B cell (primary cell): ENCODE data around the gene MXRA8.

Source experiments
- CTCF ChIP-seq: fragments of 200-600 bp; IDR thresholded peaks from one replicate; pipeline ENCODE4 v1.8.0; 2022; ENCODE audit warnings: antibody characterized with exemption, mild to moderate bottlenecking
- EZH2 ChIP-seq: IDR thresholded peaks from 2 replicates; pipeline ENCODE4 v1.6.1; 2012; ENCODE audit warnings: borderline replicate concordance, low read depth, mild to moderate bottlenecking, moderate library complexity, low read length; ENCODE audit not compliant: insufficient read depth, poor library complexity, severe bottlenecking

GRCh38 chr1:1398677-1399186 is 40.4 kb upstream of the MXRA8 start:
- TF ChIP-seq CTCF (no peak), EZH2 (no peak)
